Common myeloid progenitor, CD34-positive (primary cell): ENCODE data around the gene MAPKBP1.

Experiments
- CTCF ChIA-PET: fragments of 350-600 bp; sonication (Branson Sonifier 250); formaldehyde crosslinking; loops from one replicate; lab custom pipeline; 2021; ENCODE audit warnings: antibody characterized with exemption; lab: Charles Lee
- POLR2A ChIA-PET: fragments of 350-600 bp; sonication (Branson Sonifier 250); formaldehyde crosslinking; loops from one replicate; lab custom pipeline; 2021; ENCODE audit warnings: antibody characterized with exemption; lab: Charles Lee
- DNase-seq, 3 donors: peaks; one replicate each; pipeline versions ENCODE4 v3.0.0 to v3.0.0-alpha.2; 2013
- H3K27ac ChIP-seq, 2 experiments: 1 replicate in 1 of 2; 2 replicates in 1 of 2; pipeline ENCODE4 v1.7.0; 2013; ENCODE audit warnings: inconsistent platforms in 2 of 2, low read length in 2 of 2, mild to moderate bottlenecking in 2 of 2, low read depth in 1 of 2, moderate library complexity in 1 of 2; ENCODE audit not compliant: severe bottlenecking in 2 of 2, insufficient read depth in 1 of 2, poor library complexity in 1 of 2
- H3K27me3 ChIP-seq, 5 experiments: replicated peaks in 2 of 5; 1 replicate in 3 of 5; 2 replicates in 2 of 5; pipeline versions ENCODE4 v1.6.1 to v1.7.0; 2013; ENCODE audit warnings: low read length in 4 of 5, mild to moderate bottlenecking in 2 of 5, moderate library complexity in 2 of 5, inconsistent platforms in 1 of 5; ENCODE audit not compliant: insufficient read depth in 5 of 5, control insufficient read depth in 4 of 5
- H3K36me3 ChIP-seq, 4 experiments: 1 replicate in 2 of 4; 2 replicates in 2 of 4; pipeline versions ENCODE4 v1.6.1 to v1.7.0; 2013; ENCODE audit warnings: low read length in 3 of 4, control low read depth in 1 of 4, mild to moderate bottlenecking in 1 of 4; ENCODE audit not compliant: control insufficient read depth in 4 of 4, insufficient read depth in 4 of 4
- H3K4me1 ChIP-seq, 4 experiments: 1 replicate in 3 of 4; 2 replicates in 1 of 4; pipeline versions ENCODE4 v1.6.1 to v1.7.1; 2013; ENCODE audit warnings: low read length in 3 of 4, mild to moderate bottlenecking in 3 of 4, control low read depth in 1 of 4, inconsistent platforms in 1 of 4, moderate library complexity in 1 of 4; ENCODE audit not compliant: control insufficient read depth in 4 of 4, insufficient read depth in 4 of 4; ENCODE audit errors: control extremely low read depth in 1 of 4
- H3K4me3 ChIP-seq, 7 experiments: 1 replicate in 4 of 7; 2 replicates in 3 of 7; pipeline versions ENCODE4 v1.5.1 to v1.7.0; 2013; ENCODE audit warnings: mild to moderate bottlenecking in 7 of 7, low read length in 6 of 7, moderate library complexity in 6 of 7, inconsistent platforms in 2 of 7, low read depth in 2 of 7, control low read depth in 1 of 7; ENCODE audit not compliant: insufficient read depth in 4 of 7, control insufficient read depth in 1 of 7; ENCODE audit errors: extremely low read depth in 1 of 7
- H3K9me3 ChIP-seq, 5 experiments: 1 replicate in 4 of 5; 2 replicates in 1 of 5; pipeline versions ENCODE4 v1.6.1 to v1.7.1; 2013; ENCODE audit warnings: low read length in 4 of 5, mild to moderate bottlenecking in 2 of 5, inconsistent platforms in 1 of 5, low read depth in 1 of 5, moderate library complexity in 1 of 5; ENCODE audit not compliant: control insufficient read depth in 4 of 5, insufficient read depth in 2 of 5; ENCODE audit errors: control extremely low read depth in 1 of 5
- WGBS: methylation state at CpG from one replicate; pipeline ENCODE4 v1.1.5; 2013; ENCODE audit not compliant: insufficient coverage; 5-methylcytosine and 5-hydroxymethylcytosine counted together

The MAPKBP1 gene

DNA sequence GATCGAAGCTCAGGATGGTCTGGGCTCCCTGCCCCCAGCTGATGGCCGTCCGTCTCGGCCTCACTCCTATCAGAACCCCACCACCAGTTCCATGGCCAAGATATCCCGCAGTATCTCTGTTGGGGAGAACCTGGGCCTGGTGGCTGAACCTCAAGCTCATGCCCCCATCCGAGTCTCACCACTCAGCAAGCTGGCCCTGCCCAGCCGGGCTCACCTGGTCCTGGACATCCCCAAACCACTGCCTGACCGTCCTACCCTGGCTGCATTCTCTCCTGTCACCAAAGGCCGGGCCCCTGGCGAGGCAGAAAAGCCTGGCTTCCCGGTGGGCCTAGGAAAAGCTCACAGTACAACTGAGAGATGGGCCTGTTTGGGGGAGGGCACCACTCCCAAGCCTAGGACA is 49.2 kb downstream of the MAPKBP1 start:
- no peaks in the 10 kb centered on the region for H3K9me3 ChIP-seq
- WGBS, result 97% methylated on average over 8 of the region's 11 CpGs
- ChIA-PET POLR2A (no interaction called here), CTCF (interaction anchor here (0.9 to 7.4 kb wide), 2 partner anchors 12 to 82 kb away, joined by 5 to 41 read pairs; no protein-coding TSS in a partner anchor)
- H3K27ac ChIP-seq, result no peak overlapping the region
- H3K4me1 ChIP-seq, result peaks cover 0 to 12% (median 12%) of the 10 kb centered on the region in 4 experiments
- H3K27me3 ChIP-seq, result no peaks in the 10 kb centered on the region
- H3K4me3 ChIP-seq, result no peak overlapping the region
- no peak for DNase-seq
- peaks cover 2 to 76% (median 45%) of the 10 kb centered on the region in 4 experiments for H3K36me3 ChIP-seq

DNA sequence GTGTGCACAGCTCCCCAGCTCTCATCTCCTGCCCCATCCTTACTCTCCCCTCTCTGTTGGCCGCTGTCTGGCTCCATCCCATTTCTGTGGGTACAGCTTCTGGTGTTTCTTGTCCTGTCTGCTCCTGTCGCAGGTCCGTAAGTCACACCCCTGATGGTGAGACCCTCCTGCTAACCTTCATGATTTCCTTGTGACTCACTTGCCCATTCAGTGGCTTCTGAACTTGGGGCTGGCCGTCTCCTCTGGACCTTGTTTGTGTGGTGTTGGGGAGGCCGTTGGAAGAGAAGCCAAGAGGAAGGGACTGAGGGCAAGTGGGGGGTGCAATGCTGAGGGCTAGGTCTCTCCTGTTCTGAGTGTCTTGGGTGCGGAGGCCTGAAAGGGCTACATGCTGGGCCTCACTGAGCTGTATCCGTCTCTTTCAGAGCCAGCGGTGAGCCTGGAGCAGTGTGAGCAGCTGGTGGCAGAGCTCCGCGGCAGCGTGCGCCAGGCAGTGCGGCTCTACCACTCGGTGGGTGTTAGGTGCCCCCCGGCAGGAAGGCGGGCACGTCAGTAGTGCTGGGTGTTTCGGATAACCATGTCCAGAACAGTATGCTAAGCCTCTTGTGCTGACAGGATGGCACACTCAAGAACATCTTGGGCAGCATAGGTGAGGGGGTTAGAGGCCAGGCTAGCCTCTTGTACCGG is 49.9 kb downstream of the MAPKBP1 start:
- H3K9me3 ChIP-seq, result no peaks in the 10 kb centered on the region
- peaks cover 2 to 69% (median 40%) of the 10 kb centered on the region in 4 experiments for H3K36me3 ChIP-seq
- ChIA-PET POLR2A (no interaction called here), CTCF (interaction anchor here (1.6 to 7.4 kb wide), 2 partner anchors 13 to 47 kb away, joined by 5 to 41 read pairs; no protein-coding TSS in a partner anchor)
- 97% methylated on average over 18 of the region's 19 CpGs for WGBS
- H3K27ac ChIP-seq, result no peak overlapping the region
- H3K4me3 ChIP-seq, result no peak overlapping the region
- H3K27me3 ChIP-seq, result no peaks in the 10 kb centered on the region
- no peak for DNase-seq
- H3K4me1 ChIP-seq, result peaks cover 0 to 18% (median 16%) of the 10 kb centered on the region in 4 experiments

DNA sequence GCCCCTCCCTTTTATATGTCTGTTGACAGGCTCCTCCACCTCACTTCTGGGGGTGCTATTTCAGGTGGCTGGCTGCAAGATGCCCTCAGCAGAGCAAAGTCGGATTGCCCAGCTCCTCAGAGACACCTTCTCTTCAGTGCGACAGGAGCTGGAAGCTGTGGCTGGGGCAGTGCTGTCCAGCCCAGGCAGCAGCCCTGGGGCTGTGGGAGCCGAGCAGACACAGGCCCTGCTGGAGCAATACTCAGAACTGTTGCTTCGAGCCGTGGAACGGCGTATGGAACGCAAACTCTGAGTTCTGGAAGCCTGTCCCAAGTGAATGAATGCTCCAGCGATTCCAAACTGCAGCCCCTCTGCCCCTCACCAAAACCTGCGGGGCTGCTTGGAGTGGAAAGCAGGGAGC is 50.9 kb downstream of the MAPKBP1 start:
- CTCF ChIA-PET, result interaction anchor here (1.6 to 7.4 kb wide), 2 partner anchors 14 to 48 kb away, joined by 5 to 41 read pairs; no protein-coding TSS in a partner anchor
- Histone ChIP-seq H3K36me3 (peaks cover 2 to 60% (median 34%) of the 10 kb centered on the region in 4 experiments), H3K9me3 (no peaks in the 10 kb centered on the region), H3K4me1 (peaks cover 0 to 18% (median 16%) of the 10 kb centered on the region in 4 experiments), H3K27ac (no peak overlapping the region), H3K4me3 (no peak overlapping the region), H3K27me3 (no peaks in the 10 kb centered on the region)
- WGBS, result 96% methylated on average over 10 of the region's 10 CpGs
- DNase-seq, result no peak
- POLR2A ChIA-PET, result no interaction called here

DNA sequence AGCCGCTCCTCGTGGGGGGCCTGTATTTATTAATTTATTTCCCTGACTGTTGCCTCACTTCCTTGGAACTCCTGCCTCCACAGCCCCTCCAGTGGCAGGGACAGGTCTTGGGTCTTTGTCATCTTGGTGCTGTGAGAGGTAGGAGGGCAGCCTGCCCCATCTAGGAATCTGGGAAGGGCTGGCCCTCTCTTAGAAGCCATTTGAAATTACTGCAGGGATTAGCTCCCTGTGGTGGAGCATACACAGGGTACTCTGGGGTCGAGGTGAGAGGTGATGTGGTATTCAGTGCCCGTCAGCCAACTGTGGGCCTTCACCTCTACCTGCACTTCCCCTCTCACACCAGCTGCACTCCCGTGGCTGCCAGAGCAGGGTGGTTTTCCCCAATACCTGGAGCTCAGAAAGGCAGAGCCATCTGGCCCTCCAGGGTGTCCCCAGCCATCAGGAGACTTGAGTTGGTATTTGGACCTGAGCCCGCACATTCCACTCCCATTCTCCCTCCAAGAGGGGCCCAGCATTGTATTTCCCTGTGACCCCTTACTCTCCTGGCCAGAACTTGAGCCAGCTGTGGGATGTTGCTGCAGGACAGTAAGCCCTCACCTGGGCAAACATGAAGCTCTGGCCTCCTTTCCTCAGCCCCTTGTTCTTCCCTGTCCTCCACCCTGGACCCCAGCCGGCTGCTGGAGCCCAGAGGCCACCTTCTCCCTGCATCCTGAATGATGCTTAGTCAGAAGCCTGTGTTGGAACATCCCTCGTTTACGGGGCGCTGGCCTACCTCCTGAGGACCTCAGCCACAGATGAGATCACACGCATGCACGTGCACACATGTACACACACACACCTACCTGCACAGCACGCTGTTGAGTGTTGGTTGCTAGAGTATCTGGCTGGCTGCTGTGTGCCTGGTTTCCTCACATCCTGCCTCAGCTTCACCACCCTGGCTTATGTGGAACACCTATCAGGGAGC is 51.6 kb downstream of the MAPKBP1 start:
- POLR2A ChIA-PET, result interaction anchor here (0.6 to 1.1 kb wide), 2 partner anchors 14 to 1070 kb away, joined by 3 read pairs; no protein-coding TSS in a partner anchor
- CTCF ChIA-PET, result interaction anchor here (0.8 to 7.4 kb wide), 6 partner anchors 15 to 69 kb away, joined by 3 to 41 read pairs (median 4); partner anchors contain the start of gene MAPKBP1

DNA sequence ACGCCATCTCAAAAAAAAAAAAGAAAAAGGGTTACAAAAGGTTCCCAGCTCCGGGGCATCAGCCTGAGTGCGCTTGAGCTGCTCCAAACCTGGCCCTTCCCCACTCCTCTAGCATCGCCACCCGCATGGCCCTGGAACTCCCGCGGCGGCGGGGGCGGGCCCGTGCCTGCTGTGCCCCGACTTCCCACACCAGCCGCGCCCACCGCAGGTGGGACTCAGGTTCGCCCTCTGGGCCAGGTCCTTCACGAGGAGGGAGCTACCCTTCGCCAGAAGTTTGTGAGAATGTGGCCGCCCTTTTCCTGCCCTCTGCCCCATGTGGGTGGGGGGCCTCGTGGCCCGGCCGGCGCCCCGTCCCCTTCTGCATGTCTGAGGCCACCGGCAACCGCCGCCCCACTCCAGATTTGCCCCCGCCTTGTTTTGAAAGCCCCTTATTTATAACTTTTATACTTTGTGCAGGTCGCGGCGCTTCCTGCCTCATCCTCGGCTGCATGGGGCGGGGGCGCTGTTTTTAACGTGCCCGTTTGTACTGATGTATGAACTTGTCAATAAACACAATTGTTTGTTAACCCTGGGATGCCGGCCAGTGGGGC is 53.1 kb downstream of the MAPKBP1 start:
- no peak overlapping the region for H3K27ac ChIP-seq
- H3K4me1 ChIP-seq, result peaks cover 0 to 27% (median 26%) of the 10 kb centered on the region in 4 experiments
- CTCF ChIA-PET, result interaction anchor here (0.5 to 1.4 kb wide), 7 partner anchors 9 to 438 kb away, joined by 3 to 7 read pairs (median 3); partner anchors contain the start of gene MAPKBP1
- WGBS, result 2% methylated on average over 32 of the region's 37 CpGs
- H3K4me3 ChIP-seq, result peak overlapping the region; percentile 42 to 96 (median 87)
- no peaks in the 10 kb centered on the region for H3K9me3 ChIP-seq
- DNase-seq, result peak in 2 of 3 donors; percentile 42 to 50
- POLR2A ChIA-PET, result interaction anchor here (0.7 to 1.1 kb wide), 2 partner anchors 16 to 17 kb away, joined by 3 to 8 read pairs; no protein-coding TSS in a partner anchor
- H3K36me3 ChIP-seq, result peaks cover 0 to 42% (median 22%) of the 10 kb centered on the region in 4 experiments
- H3K27me3 ChIP-seq, result no peaks in the 10 kb centered on the region

More for the DNA sequence above, 51.6 kb downstream of the MAPKBP1 start:
- Histone ChIP-seq H3K4me3 (no peak overlapping the region), H3K4me1 (peaks cover 0 to 18% (median 16%) of the 10 kb centered on the region in 4 experiments), H3K27me3 (no peaks in the 10 kb centered on the region), H3K27ac (no peak overlapping the region), H3K36me3 (peaks cover 2 to 53% (median 29%) of the 10 kb centered on the region in 4 experiments), H3K9me3 (no peaks in the 10 kb centered on the region)
- no peak for DNase-seq
- WGBS, result 98% methylated on average over 5 of the region's 13 CpGs
